Caco-2 (cell line): ENCODE results near the gene AKT3. TPM values are rescaled to one million over a fixed set of nuclear protein-coding genes. Genes with fewer than 3 reads are reported as not detected.

Experiments
- BruUV-seq: library from RNA; stranded (reverse); fragments of 400-500 nt; replicated peaks from 2 replicates; lab custom pipeline; 2021; lab: Mats Ljungman, UMichigan
- CTCF ChIA-PET: fragments of 300-600 bp; sonication (Branson Sonifier 250); formaldehyde crosslinking; loops from one replicate; lab custom pipeline; 2022; ENCODE audit warnings: antibody characterized with exemption; lab: Charles Lee
- POLR2A ChIA-PET: fragments of 300-600 bp; sonication (Branson Sonifier 250); formaldehyde crosslinking; loops from one replicate; lab custom pipeline; 2022; ENCODE audit warnings: antibody characterized with exemption; lab: Charles Lee
- DNase-seq, 2 experiments: peaks; one replicate each; pipeline versions ENCODE4 v3.0.0 to v3.0.0-alpha.2; 2020 to 2022
- H3K27me3 ChIP-seq: replicated peaks from 2 replicates; pipeline ENCODE4 v1.6.0; 2011; ENCODE audit warnings: low read length; ENCODE audit not compliant: control insufficient read depth, insufficient read depth
- H3K36me3 ChIP-seq: 2 replicates; pipeline ENCODE4 v1.5.1; 2011; ENCODE audit warnings: low read length; ENCODE audit not compliant: control insufficient read depth, insufficient read depth
- H3K4me1 ChIP-seq: fragments of 250-450 bp; sonication (Bioruptor Pico); 2 replicates; pipeline ENCODE4 v1.5.1; 2020; ENCODE audit warnings: mild to moderate bottlenecking
- H3K4me3 ChIP-seq: 2 replicates; pipeline ENCODE4 v1.5.1; 2011; ENCODE audit warnings: low read depth, mild to moderate bottlenecking, control low read depth, low read length
- H3K9me3 ChIP-seq: fragments of 250-450 bp; sonication (Bioruptor Pico); 2 replicates; pipeline ENCODE4 v1.5.1; 2020; ENCODE audit warnings: mild to moderate bottlenecking, moderate library complexity
- H3K27ac Mint-ChIP-seq: one replicate; pipeline ENCODE4 v1.8.0; 2022; ENCODE audit warnings: mixed read lengths; ENCODE audit not compliant: unreplicated experiment
- H3K27me3 Mint-ChIP-seq: one replicate; pipeline ENCODE4 v1.8.0; 2022; ENCODE audit warnings: mixed read lengths; ENCODE audit not compliant: insufficient read depth, unreplicated experiment
- H3K36me3 Mint-ChIP-seq: one replicate; pipeline ENCODE4 v1.8.0; 2022; ENCODE audit warnings: mild to moderate bottlenecking, mixed read lengths; ENCODE audit not compliant: insufficient read depth, unreplicated experiment
- H3K4me1 Mint-ChIP-seq: one replicate; pipeline ENCODE4 v1.8.0; 2022; ENCODE audit warnings: low read depth, mixed read lengths; ENCODE audit not compliant: unreplicated experiment
- H3K4me3 Mint-ChIP-seq: one replicate; pipeline ENCODE4 v1.8.0; 2022; ENCODE audit warnings: mild to moderate bottlenecking, moderate library complexity, mixed read lengths; ENCODE audit not compliant: unreplicated experiment
- H3K9me3 Mint-ChIP-seq: one replicate; pipeline ENCODE4 v1.8.0; 2022; ENCODE audit warnings: mixed read lengths; ENCODE audit not compliant: unreplicated experiment
- CTCF ChIP-seq, 2 experiments: fragments of 200-600 bp in 1 of 2; IDR thresholded peaks; 1 replicate in 1 of 2; 2 replicates in 1 of 2; pipeline versions ENCODE4 v1.5.1 to v1.8.0; 2011 to 2022; ENCODE audit warnings: antibody characterized with exemption in 1 of 2, control low read depth in 1 of 2, inconsistent platforms in 1 of 2, low read depth in 1 of 2, low read length in 1 of 2, mild to moderate bottlenecking in 1 of 2, moderate library complexity in 1 of 2; ENCODE audit not compliant: insufficient read depth in 1 of 2, severe bottlenecking in 1 of 2, unreplicated experiment in 1 of 2
- intact Hi-C: fragments of 100-400 bp; cut with micrococcal nuclease; formaldehyde crosslinking; loops from one replicate; pipeline ENCODE4 v1.10.0; 2022; ENCODE audit not compliant: unreplicated experiment
- total RNA-seq: library from RNA; stranded (reverse); gene quantifications from 2 replicates; pipeline ENCODE4 v1.2.3, GENCODE V29; 2022

AKT3 gene
- total RNA-seq, 1 experiment from 2014 or later: 3.7 TPM

GRCh38 chr1:243582326-243582725 lies 267.7 kb downstream of the AKT3 start:
- Mint-ChIP-seq H3K27me3 (peaks cover 4% of the 10 kb centered on the region), H3K4me3 (no peak overlapping the region), H3K4me1 (no peaks in the 10 kb centered on the region), H3K9me3 (peaks cover 9% of the 10 kb centered on the region), H3K36me3 (no peaks in the 10 kb centered on the region), H3K27ac (no peak overlapping the region)
- ChIA-PET CTCF (no interaction called here), POLR2A (no interaction called here)
- Histone ChIP-seq H3K4me3 (no peak overlapping the region), H3K36me3 (no peaks in the 10 kb centered on the region), H3K4me1 (no peaks in the 10 kb centered on the region; the same call in 1 of the 2 replicates), H3K9me3 (0 out of 2 replicates have a peak, but pooled peaks cover 4% of the 10 kb centered on the region), H3K27me3 (no peaks in the 10 kb centered on the region)
- BruUV-seq: no TSS peak
- no peak for TF ChIP-seq CTCF (IDR thresholded peaks at IDR 0.05; ENCODE audit: insufficient read depth in 1 of 2, low read depth in 1 of 2, low read length in 1 of 2, severe bottlenecking in 1 of 2, unreplicated experiment in 1 of 2)
- intact Hi-C loops: no loop called here
- DNase-seq: no peak

- no peaks in the 10 kb centered on the region for H3K27me3 ChIP-seq
- H3K36me3 Mint-ChIP-seq: no peaks in the 10 kb centered on the region
- H3K36me3 ChIP-seq: no peaks in the 10 kb centered on the region
- no peaks in the 10 kb centered on the region; the same call in 1 of the 2 replicates for H3K4me1 ChIP-seq
- H3K4me1 Mint-ChIP-seq: no peaks in the 10 kb centered on the region
- H3K27me3 Mint-ChIP-seq: peaks cover 7% of the 10 kb centered on the region
- H3K27ac Mint-ChIP-seq: no peak overlapping the region
- peaks cover 9% of the 10 kb centered on the region for H3K9me3 Mint-ChIP-seq
- no peak for DNase-seq
- no peak overlapping the region for H3K4me3 ChIP-seq
- intact Hi-C loops: no loop called here
- 0 out of 2 replicates have a peak, but pooled peaks cover 4% of the 10 kb centered on the region for H3K9me3 ChIP-seq
- no peak overlapping the region for H3K4me3 Mint-ChIP-seq
- ChIA-PET CTCF (no interaction called here), POLR2A (no interaction called here)
- no TSS peak for BruUV-seq
- TF ChIP-seq CTCF (IDR thresholded peaks at IDR 0.05; ENCODE audit: insufficient read depth in 1 of 2, low read depth in 1 of 2, low read length in 1 of 2, severe bottlenecking in 1 of 2, unreplicated experiment in 1 of 2): no peak
Measured at GRCh38 chr1:243580984-243581383, 269.1 kb downstream of the AKT3 start.

GRCh38 chr1:243580072-243580471 lies 270.0 kb downstream of the AKT3 start:
- no peaks in the 10 kb centered on the region for H3K36me3 Mint-ChIP-seq

More at GRCh38 chr1:243580072-243580471, 270.0 kb downstream of the AKT3 start:
- Histone ChIP-seq H3K36me3 (no peaks in the 10 kb centered on the region), H3K4me3 (no peak overlapping the region), H3K27me3 (no peaks in the 10 kb centered on the region), H3K9me3 (0 out of 2 replicates have a peak, but pooled peaks cover 4% of the 10 kb centered on the region), H3K4me1 (no peaks in the 10 kb centered on the region)
- intact Hi-C loops: no loop called here
- Mint-ChIP-seq H3K4me1 (no peaks in the 10 kb centered on the region), H3K27me3 (peaks cover 5% of the 10 kb centered on the region), H3K4me3 (no peak overlapping the region), H3K9me3 (peaks cover 9% of the 10 kb centered on the region), H3K27ac (no peak overlapping the region)
- ChIA-PET CTCF (no interaction called here), POLR2A (no interaction called here)
- TF ChIP-seq CTCF (IDR thresholded peaks at IDR 0.05; ENCODE audit: insufficient read depth in 1 of 2, low read depth in 1 of 2, low read length in 1 of 2, severe bottlenecking in 1 of 2, unreplicated experiment in 1 of 2): no peak
- BruUV-seq: no TSS peak
- DNase-seq: no peak
